SU-DHL-6 (cell line): ENCODE measurements around the gene CDC20.

ENCODE experiments used
- CTCF ChIP-seq: fragments of 200-600 bp; sonication (generic); IDR thresholded peaks from one replicate; pipeline ENCODE4 v1.5.1; 2017; ENCODE audit warnings: antibody characterized with exemption, mild to moderate bottlenecking, low read length, moderate library complexity; ENCODE audit not compliant: insufficient read depth, poor library complexity, severe bottlenecking
- EZH2phosphoT487 ChIP-seq: fragments of 200-600 bp; sonication (generic), shearing (Covaris generic); conservative IDR thresholded peaks from 2 replicates; pipeline ENCODE4 v1.6.1; 2018; ENCODE audit warnings: mild to moderate bottlenecking, antibody characterized with exemption, low read length, moderate library complexity, mixed read lengths

GRCh38 chr1:43381612-43382011, 22.8 kb downstream of the CDC20 start:
- TF ChIP-seq CTCF (no peak), EZH2phosphoT487 (no peak)
